HepG2 (cell line): ENCODE data around the gene SLC34A2. TPM values are rescaled to one million over a fixed set of nuclear protein-coding genes. Genes with fewer than 3 reads are reported as not detected.

ENCODE experiments used
- ZNF280D ChIP-seq: sonication (generic); formaldehyde crosslinking; IDR thresholded peaks from 2 replicates; pipeline ENCODE4 v1.5.1; 2020; ENCODE audit warnings: mild to moderate bottlenecking, missing genetic modification reagents
- ZNF350 ChIP-seq: sonication (generic); formaldehyde crosslinking; IDR thresholded peaks from 2 replicates; pipeline ENCODE4 v1.4.0; 2020; ENCODE audit warnings: mild to moderate bottlenecking, low read depth, missing genetic modification reagents, borderline replicate concordance
- ZNF570 ChIP-seq: sonication (generic); formaldehyde crosslinking; IDR thresholded peaks from 2 replicates; pipeline ENCODE4 v1.4.0; 2020; ENCODE audit warnings: mild to moderate bottlenecking, missing genetic modification reagents, borderline replicate concordance
- polyA plus RNA-seq, 8 experiments: library from polyadenylated mRNA; depleted of rRNA in 3 of 8; stranded (reverse) in 7 of 8; unstranded in 1 of 8; fragments of >200 nt; fragmentation: Illumina TruSeq in 4 of 8; extraction: Trizol in 4 of 8; gene quantifications; 2 replicates each; pipeline versions ENCODE4 v1.2.1 to v1.2.3, GENCODE V29; 2011 to 2016; ENCODE audit warnings: low read depth in 4 of 8, missing spikeins in 1 of 8, mixed read lengths in 1 of 8; ENCODE audit not compliant: insufficient read depth in 1 of 8
- small RNA-seq, 3 experiments: library from RNA; depleted of rRNA; stranded (forward); fragments of <200 nt; gene quantifications; one replicate each; pipeline ENCODE3, GENCODE V24; 2012; ENCODE audit warnings: low read depth in 2 of 3, low replicate concordance in 1 of 3; ENCODE audit not compliant: insufficient read length in 3 of 3, insufficient read depth in 2 of 3
- total RNA-seq, 5 experiments: library from RNA; depleted of rRNA; stranded (reverse); fragments of >200 nt; fragmentation: Illumina TruSeq; extraction: Trizol; gene quantifications; 2 replicates each; pipeline ENCODE4 v1.2.3, GENCODE V29; 2016; ENCODE audit warnings: low read depth in 1 of 5

SLC34A2 gene
- total and polyA plus RNA-seq, 2 of the 13 experiments (the other 11 are each of a cell fraction or from before 2014, with no cell fraction given), result not detected

- TF ChIP-seq ZNF280D, result no peak
- no peak for TF ChIP-seq ZNF570 (CRISPR knock-in tag)
- TF ChIP-seq ZNF350 (CRISPR knock-in tag), result no peak
Measured at GRCh38 chr4:25727711-25728493, 72.3 kb downstream of the SLC34A2 start (continued).

Small RNA genes within 50 kb of the gene (small RNA-seq; reads per million reads assigned to genes)
- gene AC092436.3 (0 reads per million in 3 experiments), gene MTND4LP22 (0 reads per million in 3 experiments), gene RPS29P11 (0 reads per million in 3 experiments)

Other genes with a start within 250 kb of the SLC34A2 start
- gene SEL1L3, start 207.1 kb downstream of the SLC34A2 start, total RNA-seq (2016; rRNA removed; fragmentation: Illumina TruSeq; extraction: Trizol), result 0.63 and 1.1 TPM in 2 replicates
- 0.28 and 0.37 TPM in 2 replicates for gene SEL1L3, start 207.1 kb downstream of the SLC34A2 start, polyA plus RNA-seq (2011; rRNA removed)